SK-N-SH treated with all-trans-retinoic acid at 6 μM for 48 hours (cell line): Measurements from ENCODE around the gene SPP2.

Source experiments
- ATAC-seq: fragments of 200-7000 bp; cut with Tn5 transposase; 3 replicates; pipeline ENCODE4 v1.9.1; 2020; ENCODE audit warnings: mild to moderate bottlenecking, moderate library complexity
- ARNTL ChIP-seq: fragments of 450-650 bp; formaldehyde crosslinking; IDR thresholded peaks from 2 replicates; pipeline ENCODE4 v1.5.0; 2020; ENCODE audit warnings: low read depth, mild to moderate bottlenecking, moderate library complexity, borderline replicate concordance
- BACH2 ChIP-seq: fragments of 250-450 bp; sonication (Bioruptor Pico); IDR thresholded peaks from 2 replicates; pipeline ENCODE4 v1.9.0; 2021; ENCODE audit warnings: mild to moderate bottlenecking, borderline replicate concordance
- CREB5 ChIP-seq: fragments of 250-450 bp; sonication (Bioruptor Pico); IDR thresholded peaks from 2 replicates; pipeline ENCODE4 v1.5.1; 2020; ENCODE audit warnings: low read depth, mild to moderate bottlenecking, moderate library complexity
- CSDC2 ChIP-seq: fragments of 250-450 bp; sonication (Bioruptor Pico); IDR thresholded peaks from 2 replicates; pipeline ENCODE4 v1.5.0; 2020; ENCODE audit warnings: mild to moderate bottlenecking, moderate library complexity
- CSRNP3 ChIP-seq: fragments of 250-450 bp; sonication (Bioruptor Pico); IDR thresholded peaks from 2 replicates; pipeline ENCODE4 v1.5.1; 2021; ENCODE audit warnings: mild to moderate bottlenecking, moderate library complexity
- ESRRG ChIP-seq: fragments of 250-450 bp; sonication (Bioruptor Pico); IDR thresholded peaks from 2 replicates; pipeline ENCODE4 v1.6.1; 2021; ENCODE audit warnings: mild to moderate bottlenecking
- GLIS3 ChIP-seq: fragments of 250-450 bp; sonication (Bioruptor Pico); IDR thresholded peaks from 2 replicates; pipeline ENCODE4 v1.5.0; 2020; ENCODE audit warnings: mild to moderate bottlenecking, moderate library complexity
- ISL1 ChIP-seq: fragments of 250-450 bp; sonication (Bioruptor Pico); IDR thresholded peaks from 2 replicates; pipeline ENCODE4 v2.1.2; 2022; ENCODE audit warnings: mild to moderate bottlenecking, moderate library complexity
- OSR1 ChIP-seq: fragments of 250-450 bp; sonication (Bioruptor Pico); IDR thresholded peaks from 2 replicates; pipeline ENCODE4 v1.8.0; 2022; ENCODE audit warnings: moderate library complexity, mild to moderate bottlenecking, inconsistent platforms
- PPARA ChIP-seq: fragments of 250-450 bp; sonication (Bioruptor Pico); IDR thresholded peaks from 2 replicates; pipeline ENCODE4 v1.5.0; 2020; ENCODE audit warnings: mild to moderate bottlenecking, borderline replicate concordance
- RARB ChIP-seq: fragments of 250-450 bp; sonication (Bioruptor Pico); IDR thresholded peaks from 2 replicates; pipeline ENCODE4 v1.8.0; 2021; ENCODE audit warnings: mild to moderate bottlenecking, moderate library complexity
- SNAI2 ChIP-seq: fragments of 250-450 bp; sonication (Bioruptor Pico); IDR thresholded peaks from 2 replicates; pipeline ENCODE4 v1.5.0; 2020; ENCODE audit warnings: mild to moderate bottlenecking, moderate library complexity
- TCF4 ChIP-seq: fragments of 250-450 bp; sonication (Bioruptor Pico); IDR thresholded peaks from 2 replicates; pipeline ENCODE4 v1.8.0; 2021; ENCODE audit warnings: mild to moderate bottlenecking, moderate library complexity, borderline replicate concordance
- TOX ChIP-seq: fragments of 250-450 bp; sonication (Bioruptor Pico); IDR thresholded peaks from 2 replicates; pipeline ENCODE4 v1.8.0; 2021; ENCODE audit warnings: mild to moderate bottlenecking, moderate library complexity, borderline replicate concordance
- TSHZ2 ChIP-seq: fragments of 250-450 bp; sonication (Bioruptor Pico); IDR thresholded peaks from 2 replicates; pipeline ENCODE4 v1.5.0; 2020; ENCODE audit warnings: mild to moderate bottlenecking, moderate library complexity
- ZC3H10 ChIP-seq: fragments of 250-450 bp; sonication (Bioruptor Pico); IDR thresholded peaks from 2 replicates; pipeline ENCODE4 v1.5.1; 2021; ENCODE audit warnings: mild to moderate bottlenecking, moderate library complexity
- ZFP3 ChIP-seq: fragments of 250-450 bp; sonication (Bioruptor Pico); IDR thresholded peaks from 2 replicates; pipeline ENCODE4 v1.5.0; 2020; ENCODE audit warnings: mild to moderate bottlenecking, moderate library complexity
- ZFP30 ChIP-seq: fragments of 450-650 bp; formaldehyde crosslinking; IDR thresholded peaks from 2 replicates; pipeline ENCODE4 v1.5.0; 2022; ENCODE audit warnings: mild to moderate bottlenecking, moderate library complexity
- ZNF565 ChIP-seq: fragments of 450-650 bp; formaldehyde crosslinking; conservative IDR thresholded peaks from 2 replicates; pipeline ENCODE4 v1.5.0; 2020; ENCODE audit warnings: low read depth, mild to moderate bottlenecking, moderate library complexity
- ZNF70 ChIP-seq: fragments of 450-650 bp; formaldehyde crosslinking; IDR thresholded peaks from 2 replicates; pipeline ENCODE4 v1.5.0; 2020; ENCODE audit warnings: mild to moderate bottlenecking, moderate library complexity
- TF ChIP-seq, protein P1 (sequence below): fragments of 250-450 bp; sonication (Bioruptor Pico); IDR thresholded peaks from 2 replicates; pipeline ENCODE4 v1.8.0; 2021; ENCODE audit warnings: low read depth, mild to moderate bottlenecking, moderate library complexity, borderline replicate concordance
- TF ChIP-seq, protein P2 (sequence below): fragments of 250-450 bp; sonication (Bioruptor Pico); IDR thresholded peaks from 2 replicates; pipeline ENCODE4 v1.8.0; 2020; ENCODE audit warnings: mild to moderate bottlenecking, moderate library complexity, borderline replicate concordance

Gene SPP2, protein sequence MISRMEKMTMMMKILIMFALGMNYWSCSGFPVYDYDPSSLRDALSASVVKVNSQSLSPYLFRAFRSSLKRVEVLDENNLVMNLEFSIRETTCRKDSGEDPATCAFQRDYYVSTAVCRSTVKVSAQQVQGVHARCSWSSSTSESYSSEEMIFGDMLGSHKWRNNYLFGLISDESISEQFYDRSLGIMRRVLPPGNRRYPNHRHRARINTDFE

GRCh38 chr2:234050455-234051135 is at the start of gene SPP2:
Gene SPP2 (plus strand): TSS chr2:234050702. CDS start chr2:234050787, 85 bp downstream.
- peak; percentile 27; the same call in 1 of the 3 replicates for ATAC-seq
- no peak for TF ChIP-seq RARB (CRISPR knock-in tag)
- TF ChIP-seq, all 23 proteins: peak for 0

DNA sequence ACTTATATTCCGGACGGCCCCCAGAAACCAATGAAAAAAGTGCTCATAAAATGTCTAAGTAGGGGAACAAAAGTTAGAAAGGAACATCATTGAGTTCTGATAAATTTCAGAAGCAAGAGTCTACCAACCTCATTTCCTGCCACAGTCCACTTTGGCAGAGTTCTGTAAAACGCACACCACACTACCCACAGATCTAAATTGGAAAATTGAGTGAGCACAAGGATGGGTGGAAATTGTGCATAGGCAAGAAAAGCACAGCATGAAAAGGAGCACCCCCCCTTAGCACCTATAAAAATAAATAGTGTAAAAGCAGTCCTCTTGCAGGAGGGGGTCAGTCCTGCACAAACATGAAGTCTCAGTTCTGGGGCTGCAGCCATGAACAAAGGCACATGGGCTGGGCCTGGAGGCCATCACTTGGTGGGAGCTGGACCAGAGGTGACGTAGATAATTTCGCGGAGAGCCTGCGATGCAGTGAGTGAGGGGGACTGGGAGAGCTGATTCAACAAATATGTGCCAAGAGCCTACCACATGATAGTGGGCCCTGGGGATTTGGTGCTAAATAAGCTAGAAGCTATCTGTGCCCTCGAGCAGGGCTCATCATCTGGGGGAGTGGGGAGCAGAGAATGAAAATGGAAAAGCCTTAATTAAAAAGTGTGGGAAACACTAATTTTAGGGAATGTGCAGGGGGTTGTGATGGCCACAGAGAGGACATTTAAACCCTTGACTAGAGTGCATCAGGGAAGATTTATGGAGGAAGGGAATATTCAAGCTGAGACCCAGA is 48.9 kb upstream of the SPP2 start:
- TF ChIP-seq ISL1 (CRISPR knock-in tag) (no peak), ZNF565 (CRISPR knock-in tag) (no peak), GLIS3 (CRISPR knock-in tag) (no peak), BACH2 (no peak), RARB (CRISPR knock-in tag) (no peak), CSRNP3 (no peak), ZFP3 (CRISPR knock-in tag) (no peak), TCF4 (CRISPR knock-in tag) (no peak), ZNF70 (CRISPR knock-in tag) (no peak), TOX (CRISPR knock-in tag) (no peak), CSDC2 (CRISPR knock-in tag) (no peak), ESRRG (no peak), SNAI2 (CRISPR knock-in tag) (no peak), ZC3H10 (CRISPR knock-in tag) (no peak), PPARA (CRISPR knock-in tag) (no peak), ZFP30 (CRISPR knock-in tag) (no peak)
- TF ChIP-seq, protein P1, sequence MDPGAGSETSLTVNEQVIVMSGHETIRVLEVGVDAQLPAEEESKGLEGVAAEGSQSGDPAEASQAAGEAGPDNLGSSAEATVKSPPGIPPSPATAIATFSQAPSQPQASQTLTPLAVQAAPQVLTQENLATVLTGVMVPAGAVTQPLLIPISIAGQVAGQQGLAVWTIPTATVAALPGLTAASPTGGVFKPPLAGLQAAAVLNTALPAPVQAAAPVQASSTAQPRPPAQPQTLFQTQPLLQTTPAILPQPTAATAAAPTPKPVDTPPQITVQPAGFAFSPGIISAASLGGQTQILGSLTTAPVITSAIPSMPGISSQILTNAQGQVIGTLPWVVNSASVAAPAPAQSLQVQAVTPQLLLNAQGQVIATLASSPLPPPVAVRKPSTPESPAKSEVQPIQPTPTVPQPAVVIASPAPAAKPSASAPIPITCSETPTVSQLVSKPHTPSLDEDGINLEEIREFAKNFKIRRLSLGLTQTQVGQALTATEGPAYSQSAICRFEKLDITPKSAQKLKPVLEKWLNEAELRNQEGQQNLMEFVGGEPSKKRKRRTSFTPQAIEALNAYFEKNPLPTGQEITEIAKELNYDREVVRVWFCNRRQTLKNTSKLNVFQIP, result no peak
- ATAC-seq, result no peak

DNA sequence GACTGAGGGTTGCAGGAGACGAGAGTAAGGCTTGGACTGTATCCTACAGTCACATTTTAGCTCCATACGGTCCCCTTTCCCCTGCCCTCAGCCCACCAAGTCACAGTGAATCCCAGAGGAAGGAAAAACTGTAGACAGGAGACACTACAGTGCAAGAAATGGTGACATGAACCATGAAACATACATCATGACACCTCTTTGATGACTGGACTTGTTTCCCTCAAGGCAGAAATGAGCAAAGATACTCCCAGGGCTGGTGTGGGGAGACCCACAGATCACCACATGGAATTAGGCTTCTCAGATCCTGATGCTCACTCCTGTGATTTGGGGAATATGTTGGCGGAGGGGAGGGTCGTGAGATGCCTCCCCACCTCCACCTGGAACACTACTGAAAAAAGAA is 48.2 kb upstream of the SPP2 start:
- ATAC-seq, result no peak
- TF ChIP-seq TSHZ2 (no peak), RARB (CRISPR knock-in tag) (no peak), ARNTL (CRISPR knock-in tag) (no peak), ESRRG (no peak), OSR1 (CRISPR knock-in tag) (no peak)

GRCh38 chr2:234003972-234004617 is 46.4 kb upstream of the SPP2 start:
- TF ChIP-seq, protein P2, sequence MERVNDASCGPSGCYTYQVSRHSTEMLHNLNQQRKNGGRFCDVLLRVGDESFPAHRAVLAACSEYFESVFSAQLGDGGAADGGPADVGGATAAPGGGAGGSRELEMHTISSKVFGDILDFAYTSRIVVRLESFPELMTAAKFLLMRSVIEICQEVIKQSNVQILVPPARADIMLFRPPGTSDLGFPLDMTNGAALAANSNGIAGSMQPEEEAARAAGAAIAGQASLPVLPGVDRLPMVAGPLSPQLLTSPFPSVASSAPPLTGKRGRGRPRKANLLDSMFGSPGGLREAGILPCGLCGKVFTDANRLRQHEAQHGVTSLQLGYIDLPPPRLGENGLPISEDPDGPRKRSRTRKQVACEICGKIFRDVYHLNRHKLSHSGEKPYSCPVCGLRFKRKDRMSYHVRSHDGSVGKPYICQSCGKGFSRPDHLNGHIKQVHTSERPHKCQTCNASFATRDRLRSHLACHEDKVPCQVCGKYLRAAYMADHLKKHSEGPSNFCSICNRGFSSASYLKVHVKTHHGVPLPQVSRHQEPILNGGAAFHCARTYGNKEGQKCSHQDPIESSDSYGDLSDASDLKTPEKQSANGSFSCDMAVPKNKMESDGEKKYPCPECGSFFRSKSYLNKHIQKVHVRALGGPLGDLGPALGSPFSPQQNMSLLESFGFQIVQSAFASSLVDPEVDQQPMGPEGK (CRISPR knock-in tag), result peak; percentile 47; the same call in 1 of the 2 replicates
- TF ChIP-seq CREB5 (CRISPR knock-in tag) (peak; percentile 60), SNAI2 (CRISPR knock-in tag) (no peak), OSR1 (CRISPR knock-in tag) (no peak), ZFP3 (CRISPR knock-in tag) (peak; percentile 51; the same call in 1 of the 2 replicates)
- peak; percentile 99 for ATAC-seq
